Tibial nerve (tissue), 3 donors: ENCODE data around the gene IBA57.

Experiments used
- POLR2A ChIP-seq, 2 donors: fragments of 450-650 bp; IDR thresholded peaks; one replicate each; pipeline ENCODE4 v1.6.1; 2017; ENCODE audit warnings: antibody characterized with exemption in 2 of 2, mild to moderate bottlenecking in 2 of 2, moderate library complexity in 2 of 2
- TF ChIP-seq, protein P1 (sequence below), 5 experiments: fragments of 200-600 bp in 3 of 5; fragments of 450-650 bp in 2 of 5; sonication (generic) in 3 of 5; IDR thresholded peaks; one replicate each; pipeline ENCODE4 v1.5.1; 2016 to 2019; ENCODE audit warnings: antibody characterized with exemption in 5 of 5, mild to moderate bottlenecking in 3 of 5, moderate library complexity in 2 of 5

DNA sequence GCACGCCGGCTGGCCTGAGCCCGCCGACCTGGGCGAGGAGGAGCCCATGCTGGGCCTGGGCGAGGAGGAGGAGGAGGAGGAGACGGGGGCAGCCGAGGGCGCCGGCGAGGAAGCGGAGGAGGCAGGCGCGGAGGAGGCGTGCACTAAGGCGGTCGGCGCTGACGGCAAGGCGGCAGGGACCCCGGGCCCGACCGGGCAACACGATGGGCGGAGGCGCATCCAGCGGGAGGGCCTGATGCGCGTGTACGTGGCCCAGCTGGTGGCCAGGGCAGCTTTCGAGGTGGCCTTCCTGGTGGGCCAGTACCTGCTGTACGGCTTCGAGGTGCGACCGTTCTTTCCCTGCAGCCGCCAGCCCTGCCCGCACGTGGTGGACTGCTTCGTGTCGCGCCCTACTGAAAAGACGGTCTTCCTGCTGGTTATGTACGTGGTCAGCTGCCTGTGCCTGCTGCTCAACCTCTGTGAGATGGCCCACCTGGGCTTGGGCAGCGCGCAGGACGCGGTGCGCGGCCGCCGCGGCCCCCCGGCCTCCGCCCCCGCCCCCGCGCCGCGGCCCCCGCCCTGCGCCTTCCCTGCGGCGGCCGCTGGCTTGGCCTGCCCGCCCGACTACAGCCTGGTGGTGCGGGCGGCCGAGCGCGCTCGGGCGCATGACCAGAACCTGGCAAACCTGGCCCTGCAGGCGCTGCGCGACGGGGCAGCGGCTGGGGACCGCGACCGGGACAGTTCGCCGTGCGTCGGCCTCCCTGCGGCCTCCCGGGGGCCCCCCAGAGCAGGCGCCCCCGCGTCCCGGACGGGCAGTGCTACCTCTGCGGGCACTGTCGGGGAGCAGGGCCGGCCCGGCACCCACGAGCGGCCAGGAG, 7.2 kb upstream of the IBA57 start:
- no peak for TF ChIP-seq POLR2A (IDR thresholded peaks at IDR 0.05)
- TF ChIP-seq, protein P1, sequence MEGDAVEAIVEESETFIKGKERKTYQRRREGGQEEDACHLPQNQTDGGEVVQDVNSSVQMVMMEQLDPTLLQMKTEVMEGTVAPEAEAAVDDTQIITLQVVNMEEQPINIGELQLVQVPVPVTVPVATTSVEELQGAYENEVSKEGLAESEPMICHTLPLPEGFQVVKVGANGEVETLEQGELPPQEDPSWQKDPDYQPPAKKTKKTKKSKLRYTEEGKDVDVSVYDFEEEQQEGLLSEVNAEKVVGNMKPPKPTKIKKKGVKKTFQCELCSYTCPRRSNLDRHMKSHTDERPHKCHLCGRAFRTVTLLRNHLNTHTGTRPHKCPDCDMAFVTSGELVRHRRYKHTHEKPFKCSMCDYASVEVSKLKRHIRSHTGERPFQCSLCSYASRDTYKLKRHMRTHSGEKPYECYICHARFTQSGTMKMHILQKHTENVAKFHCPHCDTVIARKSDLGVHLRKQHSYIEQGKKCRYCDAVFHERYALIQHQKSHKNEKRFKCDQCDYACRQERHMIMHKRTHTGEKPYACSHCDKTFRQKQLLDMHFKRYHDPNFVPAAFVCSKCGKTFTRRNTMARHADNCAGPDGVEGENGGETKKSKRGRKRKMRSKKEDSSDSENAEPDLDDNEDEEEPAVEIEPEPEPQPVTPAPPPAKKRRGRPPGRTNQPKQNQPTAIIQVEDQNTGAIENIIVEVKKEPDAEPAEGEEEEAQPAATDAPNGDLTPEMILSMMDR (IDR thresholded peaks at IDR 0.05), result no peak
